Activated CD8-positive, alpha-beta memory T cell treated with anti-CD3 and anti-CD28 coated beads, Interleukin-2, amount 50 U/mL, for 24 hours (primary cell): ENCODE measurements around the gene MAD1L1.

Experiments used
- DNase-seq: peaks from one replicate; pipeline ENCODE4 v3.0.0-alpha.2; 2020; ENCODE audit errors: extremely low read depth

MAD1L1 gene

GRCh38 chr7:2218444-2218785, 14.3 kb downstream of the MAD1L1 start:
- no peak for DNase-seq

- no peak for DNase-seq
Measured at GRCh38 chr7:2217716-2218443, 14.9 kb downstream of the MAD1L1 start.

- no peak for DNase-seq
Measured at GRCh38 chr7:2217206-2217605, 15.5 kb downstream of the MAD1L1 start.

DNA sequence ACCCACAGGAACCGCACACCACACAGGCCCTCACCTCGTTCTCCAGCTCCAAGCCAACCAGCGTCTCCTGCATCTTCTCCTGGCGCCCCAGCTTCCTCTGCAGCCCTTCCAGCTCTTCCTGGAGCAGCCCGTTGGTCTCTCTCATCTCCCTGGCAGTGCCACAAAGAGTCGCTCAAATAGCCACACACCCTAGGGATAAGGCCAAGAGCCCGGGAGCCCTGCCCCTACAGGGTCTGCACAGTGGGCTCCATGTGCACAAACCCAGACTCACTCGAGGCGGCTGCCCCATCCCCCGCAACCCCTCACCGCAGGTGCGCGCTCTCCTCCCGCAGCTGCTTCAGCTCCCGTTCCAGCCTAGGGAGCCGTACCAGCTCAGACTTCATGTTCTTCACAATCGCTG, 16.9 kb downstream of the MAD1L1 start:
- no peak for DNase-seq

DNA sequence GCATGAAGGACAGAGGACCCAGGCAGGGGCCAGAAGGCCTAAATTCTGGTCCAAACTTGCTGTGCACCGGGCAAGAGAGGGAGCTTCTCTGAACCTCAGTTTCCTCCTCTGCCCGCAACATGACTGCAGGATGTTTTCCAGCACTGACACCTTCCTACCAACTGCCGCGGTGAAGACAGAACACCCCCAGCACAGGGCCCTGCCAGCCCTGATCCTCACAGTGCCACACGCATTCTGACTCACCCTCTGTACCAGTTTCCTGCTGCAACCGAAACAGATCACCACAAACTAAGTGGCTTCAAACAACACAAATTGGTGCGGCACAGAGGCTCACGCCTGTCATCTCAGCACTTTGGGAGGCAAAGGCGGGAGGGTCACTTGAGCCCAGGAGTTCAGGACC, 18.1 kb downstream of the MAD1L1 start:
- no peak for DNase-seq

DNA sequence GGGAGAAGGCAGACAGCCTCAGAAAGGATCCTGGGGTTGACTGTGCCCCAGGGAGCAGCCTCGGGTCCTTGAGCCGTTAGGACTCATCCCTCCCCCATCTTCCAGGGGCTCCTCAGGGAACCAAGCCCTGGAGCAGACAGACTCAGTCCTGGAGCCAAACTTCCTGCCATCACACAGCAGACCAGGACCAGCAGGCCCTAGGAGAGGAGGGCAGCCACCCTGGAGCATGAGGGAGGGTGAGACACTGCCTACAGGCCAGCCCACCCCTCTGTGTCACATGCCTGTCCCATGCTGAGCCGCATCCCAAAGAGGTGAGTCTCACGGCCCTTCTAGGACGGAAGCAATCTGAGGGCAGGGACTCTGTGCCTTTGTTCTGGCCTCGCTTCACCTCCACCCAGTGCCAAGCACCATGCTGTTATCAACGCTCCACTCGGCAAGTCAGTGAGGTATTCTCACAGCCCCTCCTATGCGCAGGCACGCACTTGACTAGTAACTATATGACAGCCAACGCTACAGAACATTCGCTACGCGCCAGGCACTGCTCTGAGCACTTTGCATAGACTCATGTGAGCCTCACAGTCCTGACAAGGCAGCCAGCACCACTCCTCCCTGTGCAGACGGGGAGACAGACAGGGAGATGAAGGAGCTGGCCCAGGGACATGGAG, 19.1 kb downstream of the MAD1L1 start:
- no peak for DNase-seq

- DNase-seq = no peak
Measured at GRCh38 chr7:2212906-2213305, 19.8 kb downstream of the MAD1L1 start.

DNA sequence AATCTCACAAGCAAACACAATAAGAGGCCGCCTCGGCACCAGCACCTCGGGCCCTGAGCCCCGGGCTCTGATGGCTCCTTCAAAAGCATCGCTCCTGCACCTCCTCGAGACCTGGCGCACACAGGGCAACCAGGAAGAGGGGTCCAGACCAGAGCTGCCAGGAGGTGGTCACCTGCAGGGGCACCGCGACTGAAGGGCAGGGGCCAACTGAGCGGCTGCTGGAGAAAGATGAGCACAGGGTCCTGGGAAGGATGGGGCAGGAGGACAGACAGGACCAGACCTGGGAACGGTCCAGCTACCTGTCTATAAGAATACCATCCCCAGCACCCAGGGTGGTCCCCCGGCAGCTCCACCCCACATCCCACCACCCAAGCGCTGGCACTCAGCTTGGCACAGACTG, 20.8 kb downstream of the MAD1L1 start:
- DNase-seq = no peak

DNA sequence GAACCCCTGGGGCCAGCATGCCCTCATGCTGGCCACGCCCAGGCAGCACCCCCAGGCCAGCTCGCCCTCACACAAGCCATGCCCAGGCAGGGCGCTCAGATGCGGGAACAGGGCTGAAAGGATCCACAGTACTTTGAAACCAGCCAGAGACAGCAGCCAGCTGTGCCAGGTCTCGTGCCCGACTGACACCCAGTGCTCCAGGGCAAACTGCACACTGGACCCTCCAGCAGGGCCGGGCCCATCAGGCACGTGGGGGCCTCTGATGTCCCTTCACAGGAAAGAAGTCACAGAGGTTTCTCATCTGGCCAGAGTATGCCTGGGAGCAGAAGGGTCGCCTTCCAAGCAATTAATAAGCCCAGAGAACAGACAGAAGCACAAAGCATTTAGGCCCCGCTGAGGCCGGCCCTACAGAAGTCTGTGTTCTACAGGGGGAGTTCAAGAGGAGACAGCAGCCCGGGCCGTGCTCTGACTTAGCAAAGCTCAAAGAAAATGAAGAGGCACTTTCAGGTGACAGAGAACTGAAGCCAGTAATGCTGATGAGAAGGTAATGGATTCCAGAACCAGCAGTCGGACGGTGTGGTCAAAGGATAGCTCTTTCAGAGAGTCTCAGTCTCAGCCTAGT, 21.4 kb downstream of the MAD1L1 start:
- no peak for DNase-seq

DNA sequence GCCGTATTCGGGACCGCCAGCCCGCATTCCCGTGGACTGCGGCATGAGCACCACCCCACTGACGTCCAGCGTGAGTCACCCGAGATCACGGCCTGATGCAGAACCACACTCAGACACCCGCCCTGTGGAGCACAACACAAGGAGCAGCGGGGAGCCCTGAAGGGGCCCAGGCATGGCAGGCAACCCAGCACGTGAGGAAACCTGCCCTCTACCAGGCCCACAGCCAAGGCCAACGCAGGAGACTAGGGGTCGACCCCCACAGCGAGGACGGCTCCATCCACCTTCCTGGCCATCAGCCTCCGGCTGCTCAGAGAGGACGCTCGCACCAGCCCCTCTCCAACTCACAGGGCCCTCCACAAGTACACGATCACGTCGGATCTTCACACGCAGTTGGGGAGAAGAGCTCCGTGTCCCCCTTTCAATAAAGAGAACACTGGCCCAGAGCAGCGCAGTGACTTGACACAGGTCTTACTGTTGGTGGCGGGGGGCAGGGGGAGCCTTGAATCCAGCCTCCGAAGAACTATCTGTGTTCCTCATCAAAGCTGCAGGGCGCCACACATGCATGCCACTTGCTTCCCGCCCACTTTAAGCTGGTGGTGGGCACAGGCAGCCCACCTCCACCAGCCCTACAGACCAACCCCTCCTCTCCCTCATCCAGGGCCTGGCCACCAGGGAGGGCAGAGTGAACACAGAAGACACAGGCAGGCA, 22.0 kb downstream of the MAD1L1 start:
- DNase-seq = no peak

GRCh38 chr7:2209961-2210323, 22.8 kb downstream of the MAD1L1 start:
- DNase-seq = no peak

- DNase-seq = no peak
Measured at GRCh38 chr7:2209146-2209960, 23.4 kb downstream of the MAD1L1 start.

GRCh38 chr7:2208712-2209111, 24.0 kb downstream of the MAD1L1 start:
- no peak for DNase-seq

DNA sequence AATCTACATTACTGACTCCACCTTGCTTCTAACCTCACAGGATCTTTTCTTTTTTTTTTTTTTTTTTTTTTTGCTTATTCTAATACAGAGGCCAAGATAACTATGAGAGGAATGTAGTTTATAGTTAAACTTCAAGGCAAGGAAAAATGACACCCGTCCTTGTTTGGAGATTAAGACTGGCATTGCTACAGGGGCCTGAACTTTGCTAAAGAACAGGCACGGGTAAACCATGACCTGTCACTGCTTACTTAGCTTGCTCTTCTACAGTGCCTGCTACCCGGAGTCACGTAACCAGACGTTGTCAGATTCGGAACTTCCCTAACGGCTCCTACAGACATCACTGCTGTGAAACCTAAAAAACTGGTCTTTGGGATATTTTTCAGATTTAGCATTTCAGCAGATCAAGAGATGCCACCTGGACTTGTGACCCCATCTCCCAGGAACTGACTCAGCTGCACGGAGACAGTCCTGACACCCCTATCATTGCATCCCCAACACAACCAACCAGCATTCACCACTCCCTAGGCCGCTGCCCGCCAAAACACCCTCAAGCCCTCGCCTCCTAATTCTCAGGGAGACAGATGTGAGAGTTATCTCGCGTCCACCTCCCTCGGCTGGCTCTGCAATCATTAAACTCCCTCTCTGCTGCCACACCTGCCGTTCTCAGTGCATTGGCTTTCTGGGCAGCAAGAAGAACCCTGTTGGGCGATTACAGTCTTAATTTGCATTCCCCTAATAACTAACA, 27.5 kb downstream of the MAD1L1 start:
- DNase-seq = no peak

DNA sequence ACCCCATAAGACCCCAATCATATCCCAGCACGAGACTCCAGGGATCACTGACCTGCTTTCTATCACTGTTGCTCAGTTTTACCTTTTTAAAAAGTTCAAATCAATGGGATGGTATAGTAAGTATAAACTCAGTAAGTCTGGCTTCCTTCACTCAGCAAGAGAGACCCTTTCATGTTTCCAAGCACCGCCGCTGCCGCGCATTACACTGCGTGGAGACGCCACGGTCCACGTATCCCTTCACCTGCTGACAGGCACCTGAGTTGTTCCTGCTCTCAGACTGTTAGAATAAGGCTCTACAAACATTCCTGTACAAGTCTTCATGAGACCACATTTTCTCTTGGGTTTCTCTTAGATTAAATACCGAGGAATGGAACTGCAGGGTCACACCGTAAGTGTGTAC, 28.3 kb downstream of the MAD1L1 start:
- no peak for DNase-seq

DNA sequence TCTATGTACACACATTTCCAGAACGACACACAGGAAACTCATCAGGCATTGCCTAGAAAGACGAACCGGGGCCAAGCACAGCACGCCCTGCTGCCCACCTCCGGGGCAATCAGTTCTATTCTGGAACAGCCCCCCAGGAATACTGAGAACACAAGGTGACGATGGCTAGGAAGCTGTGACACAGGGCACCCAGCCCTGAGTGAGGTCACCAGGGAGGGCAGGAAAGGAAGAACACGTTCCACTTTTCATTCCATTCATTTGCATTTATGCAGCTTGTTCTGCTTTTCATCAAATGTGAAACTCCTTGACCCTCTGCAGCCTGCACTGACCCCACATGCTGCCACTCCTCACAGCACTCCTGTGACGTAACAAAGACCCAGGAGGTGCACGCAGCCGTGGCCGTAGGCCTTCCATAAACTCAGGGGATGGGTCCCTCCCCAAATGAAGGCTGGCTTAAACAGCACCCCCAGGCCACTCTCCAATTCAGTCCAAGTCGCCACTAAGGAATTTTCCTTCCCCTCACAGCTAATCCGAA, 28.9 kb downstream of the MAD1L1 start:
- no peak for DNase-seq

DNA sequence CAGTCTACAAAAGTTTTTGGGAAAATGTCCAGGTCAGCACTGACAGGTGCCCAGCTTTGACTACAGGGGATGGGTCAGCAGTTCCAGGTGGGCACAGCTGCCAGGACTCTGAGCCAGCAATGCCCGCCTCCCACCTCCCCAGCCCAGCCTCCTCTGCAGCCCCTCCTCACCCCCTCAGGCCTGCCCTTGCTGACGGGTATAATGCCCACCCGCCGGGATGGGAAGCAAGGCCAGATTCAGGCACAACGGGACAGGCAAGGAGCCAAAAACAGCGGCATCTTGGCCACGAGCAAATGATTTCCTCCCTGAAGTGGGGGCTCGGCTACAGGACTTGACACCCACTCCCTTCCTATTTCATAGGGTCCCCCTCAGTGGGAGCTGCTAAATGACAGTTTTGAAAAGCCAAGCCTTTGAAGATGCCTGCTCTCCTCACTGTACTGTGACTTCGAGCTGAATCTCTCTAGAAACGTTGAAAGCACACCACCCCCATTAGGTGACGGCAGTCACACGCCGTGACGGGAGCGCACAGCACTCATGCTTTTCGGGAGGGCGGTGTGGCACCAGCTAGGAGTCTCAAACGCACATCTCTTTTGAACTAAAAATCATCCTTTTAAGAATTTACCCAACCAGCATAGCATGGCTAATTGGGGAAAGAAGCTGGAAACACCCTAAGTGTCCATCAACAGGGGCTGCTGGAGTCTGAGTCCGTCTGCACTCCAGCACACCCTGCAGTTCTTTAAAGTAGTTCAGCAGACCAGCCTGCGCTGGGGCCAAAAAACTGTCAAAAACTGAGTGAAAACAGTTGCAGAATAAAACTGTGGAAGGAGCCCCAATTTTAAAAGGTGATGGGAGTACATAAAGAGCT, 29.6 kb downstream of the MAD1L1 start:
- DNase-seq = no peak

GRCh38 chr7:2202361-2202761, 30.4 kb downstream of the MAD1L1 start:
- no peak for DNase-seq

- no peak for DNase-seq
Measured at GRCh38 chr7:2201686-2202360, 30.9 kb downstream of the MAD1L1 start.
